H1 (cell line): ENCODE measurements around the gene DDX47.

Experiments
- CHD2 ChIP-seq: IDR thresholded peaks from 2 replicates; pipeline ENCODE4 v1.6.1; 2012; ENCODE audit warnings: low read length, improper control_type of control experiment
- EGR1 ChIP-seq: IDR thresholded peaks from 2 replicates; pipeline ENCODE4 v1.6.1; 2011; ENCODE audit warnings: low read depth, low read length, borderline replicate concordance
- EZH2 ChIP-seq: fragments of 200-600 bp; sonication (generic); IDR thresholded peaks from 2 replicates; pipeline ENCODE4 v1.7.1; 2012; ENCODE audit warnings: low read depth, mild to moderate bottlenecking, moderate library complexity, low read length, inconsistent platforms; ENCODE audit not compliant: severe bottlenecking
- MAFK ChIP-seq: IDR thresholded peaks from 2 replicates; pipeline ENCODE4 v1.6.1; 2012; ENCODE audit warnings: low read depth, mild to moderate bottlenecking, improper control_type of control experiment, low read length
- TBP ChIP-seq: IDR thresholded peaks from 2 replicates; pipeline ENCODE4 v1.6.1; 2011; ENCODE audit warnings: low read depth, low read length, improper control_type of control experiment
- TF ChIP-seq, protein P1 (sequence below), 3 experiments: IDR thresholded peaks; 1 replicate in 2 of 3; 2 replicates in 1 of 3; pipeline versions ENCODE4 v1.5.1 to v1.6.1; 2011; ENCODE audit warnings: low read length in 3 of 3, mild to moderate bottlenecking in 3 of 3, inconsistent platforms in 2 of 3, low read depth in 1 of 3, moderate library complexity in 1 of 3; ENCODE audit not compliant: insufficient read depth in 1 of 3; ENCODE audit errors: control extremely low read depth in 1 of 3
- TF ChIP-seq, protein P2 (sequence below): IDR thresholded peaks from 2 replicates; pipeline ENCODE4 v1.6.1; 2012; ENCODE audit warnings: inconsistent platforms

DNA sequence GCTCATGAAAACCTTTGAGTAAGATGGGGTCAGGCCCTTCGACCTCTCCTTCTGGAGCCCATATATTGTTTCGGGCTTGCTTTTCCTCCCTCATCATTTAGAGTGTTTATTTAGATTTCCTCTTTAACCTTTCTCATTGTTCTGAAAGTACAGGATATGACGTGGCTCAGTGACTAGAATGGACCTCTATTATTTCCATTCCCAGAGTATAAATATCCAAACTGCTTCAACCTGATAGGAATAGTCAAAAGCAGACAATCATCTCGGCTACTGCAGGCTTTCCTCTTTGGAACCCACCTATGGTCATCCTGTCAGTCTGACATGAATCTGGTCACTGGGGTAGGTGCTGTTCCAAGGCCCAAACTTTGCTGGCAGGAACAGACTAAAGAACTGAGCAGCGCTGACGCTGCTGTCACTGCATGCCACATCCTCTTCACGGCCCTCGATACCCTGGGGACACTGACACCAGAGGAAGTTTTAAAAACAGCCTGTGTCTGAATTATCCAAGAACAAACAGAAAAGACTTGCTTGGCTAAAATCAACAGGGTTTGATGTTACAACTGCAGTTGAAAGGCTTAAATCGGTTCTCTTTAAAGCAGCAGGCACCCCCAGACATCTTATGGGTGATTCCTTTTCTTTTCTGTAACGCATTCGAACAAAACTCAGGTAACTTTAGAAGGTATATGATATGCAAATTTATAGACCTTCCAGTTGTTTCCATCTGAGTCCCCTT is 5.0 kb upstream of the DDX47 start:
- TF ChIP-seq, protein P1, sequence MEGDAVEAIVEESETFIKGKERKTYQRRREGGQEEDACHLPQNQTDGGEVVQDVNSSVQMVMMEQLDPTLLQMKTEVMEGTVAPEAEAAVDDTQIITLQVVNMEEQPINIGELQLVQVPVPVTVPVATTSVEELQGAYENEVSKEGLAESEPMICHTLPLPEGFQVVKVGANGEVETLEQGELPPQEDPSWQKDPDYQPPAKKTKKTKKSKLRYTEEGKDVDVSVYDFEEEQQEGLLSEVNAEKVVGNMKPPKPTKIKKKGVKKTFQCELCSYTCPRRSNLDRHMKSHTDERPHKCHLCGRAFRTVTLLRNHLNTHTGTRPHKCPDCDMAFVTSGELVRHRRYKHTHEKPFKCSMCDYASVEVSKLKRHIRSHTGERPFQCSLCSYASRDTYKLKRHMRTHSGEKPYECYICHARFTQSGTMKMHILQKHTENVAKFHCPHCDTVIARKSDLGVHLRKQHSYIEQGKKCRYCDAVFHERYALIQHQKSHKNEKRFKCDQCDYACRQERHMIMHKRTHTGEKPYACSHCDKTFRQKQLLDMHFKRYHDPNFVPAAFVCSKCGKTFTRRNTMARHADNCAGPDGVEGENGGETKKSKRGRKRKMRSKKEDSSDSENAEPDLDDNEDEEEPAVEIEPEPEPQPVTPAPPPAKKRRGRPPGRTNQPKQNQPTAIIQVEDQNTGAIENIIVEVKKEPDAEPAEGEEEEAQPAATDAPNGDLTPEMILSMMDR (IDR thresholded peaks at IDR 0.05; ENCODE audit: control extremely low read depth in 1 of 3, insufficient read depth in 1 of 3, low read depth in 1 of 3, low read length in 3 of 3), result no peak
- TF ChIP-seq EZH2, result no peak
- no peak for TF ChIP-seq CHD2
- TF ChIP-seq EGR1, result no peak
- TF ChIP-seq, protein P2, sequence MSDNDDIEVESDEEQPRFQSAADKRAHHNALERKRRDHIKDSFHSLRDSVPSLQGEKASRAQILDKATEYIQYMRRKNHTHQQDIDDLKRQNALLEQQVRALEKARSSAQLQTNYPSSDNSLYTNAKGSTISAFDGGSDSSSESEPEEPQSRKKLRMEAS, result no peak
- TF ChIP-seq MAFK, result no peak
- TF ChIP-seq TBP, result no peak
